Fibroblast of villous mesenchyme (primary cell): ENCODE results near the gene E2F3. TPM values are rescaled to one million over a fixed set of nuclear protein-coding genes. Genes with fewer than 3 reads are reported as not detected.

Experiments used
- DNase-seq: peaks from one replicate; pipeline ENCODE4 v3.0.0-alpha.2; 2010; ENCODE audit warnings: low read depth
- H3K4me3 ChIP-seq: 2 replicates; pipeline ENCODE4 v1.5.1; 2011; ENCODE audit warnings: low read depth, mild to moderate bottlenecking, low read length
- total RNA-seq: library from RNA; depleted of rRNA; stranded (reverse); fragments of >200 nt; gene quantifications from 2 replicates; pipeline ENCODE4 v1.2.3, GENCODE V29; 2012
- TF ChIP-seq, protein P1 (sequence below): IDR thresholded peaks from 2 replicates; pipeline ENCODE4 v1.5.1; 2012; ENCODE audit warnings: low read depth, mild to moderate bottlenecking, low read length; ENCODE audit not compliant: insufficient read depth

The E2F3 gene
- total RNA-seq, 1 donor, result 13.0 TPM

DNA sequence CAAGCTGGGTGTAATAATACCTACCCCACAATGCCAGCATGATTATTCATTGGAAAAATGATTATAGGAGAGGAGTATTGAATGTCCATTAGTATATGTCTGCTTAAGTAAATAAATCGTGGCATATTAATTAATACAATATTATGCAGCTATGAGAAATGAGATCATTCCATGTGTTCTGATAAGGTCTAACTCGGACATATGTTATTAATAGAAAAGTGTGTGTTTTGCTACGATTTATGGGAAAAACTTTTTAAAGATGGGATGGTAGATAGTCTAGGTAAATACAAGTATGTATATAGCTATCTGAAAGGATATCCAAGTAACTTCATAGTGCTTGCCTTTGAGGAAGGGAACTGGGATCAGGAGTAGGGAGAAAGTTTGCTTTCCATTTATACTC, 71.1 kb downstream of the E2F3 start:
- TF ChIP-seq, protein P1, sequence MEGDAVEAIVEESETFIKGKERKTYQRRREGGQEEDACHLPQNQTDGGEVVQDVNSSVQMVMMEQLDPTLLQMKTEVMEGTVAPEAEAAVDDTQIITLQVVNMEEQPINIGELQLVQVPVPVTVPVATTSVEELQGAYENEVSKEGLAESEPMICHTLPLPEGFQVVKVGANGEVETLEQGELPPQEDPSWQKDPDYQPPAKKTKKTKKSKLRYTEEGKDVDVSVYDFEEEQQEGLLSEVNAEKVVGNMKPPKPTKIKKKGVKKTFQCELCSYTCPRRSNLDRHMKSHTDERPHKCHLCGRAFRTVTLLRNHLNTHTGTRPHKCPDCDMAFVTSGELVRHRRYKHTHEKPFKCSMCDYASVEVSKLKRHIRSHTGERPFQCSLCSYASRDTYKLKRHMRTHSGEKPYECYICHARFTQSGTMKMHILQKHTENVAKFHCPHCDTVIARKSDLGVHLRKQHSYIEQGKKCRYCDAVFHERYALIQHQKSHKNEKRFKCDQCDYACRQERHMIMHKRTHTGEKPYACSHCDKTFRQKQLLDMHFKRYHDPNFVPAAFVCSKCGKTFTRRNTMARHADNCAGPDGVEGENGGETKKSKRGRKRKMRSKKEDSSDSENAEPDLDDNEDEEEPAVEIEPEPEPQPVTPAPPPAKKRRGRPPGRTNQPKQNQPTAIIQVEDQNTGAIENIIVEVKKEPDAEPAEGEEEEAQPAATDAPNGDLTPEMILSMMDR, result no peak
- H3K4me3 ChIP-seq, result no peak overlapping the region
- DNase-seq, result no peak

DNA sequence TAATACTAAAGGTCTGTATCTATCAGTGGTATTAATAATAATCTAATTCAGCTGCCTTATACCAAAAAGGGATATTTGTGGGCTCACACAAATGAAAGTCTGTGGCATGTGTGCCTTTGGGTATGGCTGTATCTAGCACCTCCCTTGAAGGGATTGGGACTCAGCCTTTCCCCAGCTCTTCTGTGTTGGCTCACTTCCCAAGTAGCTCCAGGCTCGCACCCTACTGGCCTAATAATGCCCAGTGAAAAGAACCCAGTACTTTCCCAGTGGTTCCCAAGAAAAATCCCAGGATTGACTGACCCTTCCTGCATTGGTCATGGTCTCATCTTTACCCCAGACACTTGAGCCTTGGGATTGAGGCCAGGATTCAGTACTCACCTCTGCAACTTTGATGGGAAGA, 71.8 kb downstream of the E2F3 start:
- no peak for DNase-seq
- TF ChIP-seq, protein P1, result no peak
- no peak overlapping the region for H3K4me3 ChIP-seq

DNA sequence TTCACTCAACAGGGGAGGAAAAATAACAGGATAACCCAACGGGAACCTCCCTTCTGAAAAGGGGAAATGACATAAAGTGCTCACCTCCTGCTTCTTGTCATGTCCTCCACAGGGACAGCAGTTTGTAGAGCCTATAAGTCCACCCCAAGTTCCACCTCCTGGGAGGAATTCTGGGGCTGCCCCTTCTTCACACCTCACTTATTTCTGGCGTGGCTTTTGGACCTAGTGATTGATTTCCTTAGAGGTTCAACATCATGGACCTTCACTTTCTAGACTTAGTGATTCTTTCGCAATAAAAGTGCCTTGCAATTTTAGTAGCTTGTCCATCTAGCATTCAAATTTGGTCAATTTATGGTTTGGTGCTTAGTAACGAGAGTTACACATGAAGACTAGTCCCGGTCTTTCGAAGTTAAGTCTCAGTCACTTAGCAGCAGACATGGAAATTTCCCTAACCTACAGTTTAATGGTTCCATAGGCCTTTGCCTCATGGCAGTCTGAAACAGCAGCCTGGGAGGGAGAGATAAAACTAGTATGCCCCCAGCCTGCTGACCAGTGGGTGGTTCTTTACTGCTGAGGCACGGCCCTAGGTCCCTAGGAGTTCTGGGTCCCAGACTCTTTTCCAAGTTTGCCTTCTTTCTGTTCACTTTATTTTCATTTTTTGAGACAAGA, 73.3 kb downstream of the E2F3 start:
- DNase-seq, result no peak
- TF ChIP-seq, protein P1, result no peak
- no peak overlapping the region for H3K4me3 ChIP-seq

DNA sequence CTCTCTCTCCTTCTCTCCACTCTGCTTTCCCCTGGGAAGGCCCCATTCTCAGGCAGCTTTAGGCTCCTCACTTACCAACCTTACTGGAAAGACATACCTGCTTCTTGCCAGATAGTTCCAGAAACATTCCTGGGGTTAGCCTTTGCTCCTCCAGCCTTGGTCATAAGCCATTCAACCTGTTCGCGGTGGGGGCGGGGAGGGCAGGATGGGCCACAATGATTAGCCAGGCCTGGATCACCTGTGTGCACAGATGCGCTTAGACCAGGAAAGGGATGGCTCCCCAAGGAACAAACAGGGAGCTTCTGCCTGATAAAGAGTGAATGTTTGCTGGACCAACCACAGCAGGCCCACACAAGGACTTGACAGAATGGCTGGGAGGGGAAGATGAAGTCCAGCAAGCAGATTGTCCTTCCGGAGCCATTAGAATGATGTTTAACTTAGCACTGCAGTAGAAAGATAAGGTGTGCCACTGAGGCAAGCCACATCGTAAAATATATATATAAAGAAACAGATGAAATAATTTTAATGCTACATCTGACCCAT, 74.9 kb downstream of the E2F3 start:
- no peak overlapping the region for H3K4me3 ChIP-seq
- TF ChIP-seq, protein P1, result no peak

DNA sequence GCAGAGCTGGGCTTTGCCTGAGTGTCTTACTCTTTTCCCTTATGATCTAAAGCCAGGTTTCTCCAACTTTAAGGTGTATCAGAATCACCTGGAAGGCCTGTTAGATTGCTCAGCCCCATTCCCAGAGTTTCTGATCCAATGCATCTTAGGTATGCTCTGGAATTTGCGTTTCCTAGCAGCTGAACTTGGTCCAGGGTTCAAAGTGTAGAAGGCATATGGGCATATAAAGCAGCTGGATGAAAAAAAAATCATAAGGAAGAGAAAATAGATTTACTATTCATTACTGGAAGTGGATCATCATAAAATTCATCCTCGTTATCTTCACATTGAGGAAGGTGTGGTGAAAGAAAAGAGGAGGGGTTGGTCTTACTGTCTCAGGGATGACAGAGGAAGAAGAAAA, 75.8 kb downstream of the E2F3 start:
- TF ChIP-seq, protein P1, result no peak
- DNase-seq, result no peak
- no peak overlapping the region for H3K4me3 ChIP-seq

More for the DNA sequence above, 74.9 kb downstream of the E2F3 start:
- no peak for DNase-seq

DNA sequence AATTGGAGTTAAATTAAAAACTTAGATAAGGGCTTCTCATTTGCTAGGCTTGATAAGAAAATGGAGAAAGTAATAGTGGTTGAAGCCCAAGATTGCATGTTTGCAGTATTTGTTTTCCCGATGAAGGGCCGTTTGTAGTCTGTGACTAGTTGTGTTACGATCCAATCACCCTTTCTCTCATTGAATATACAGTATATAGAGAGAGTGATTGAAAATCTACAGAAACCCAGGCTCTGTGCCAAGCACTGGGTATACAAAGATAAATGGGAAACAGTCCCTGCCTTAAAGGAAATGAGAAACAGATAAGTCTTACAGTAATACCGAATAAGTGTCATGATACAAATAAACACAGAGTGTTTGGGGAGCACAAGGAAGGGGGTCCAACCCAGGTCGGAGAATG, 77.4 kb downstream of the E2F3 start:
- no peak for DNase-seq

More for the DNA sequence above, 77.4 kb downstream of the E2F3 start:
- H3K4me3 ChIP-seq, result no peak overlapping the region
- TF ChIP-seq, protein P1, result no peak
